Measurements from ENCODE around the gene STK4.

Gene STK4

GRCh38 chr20:45128099-45128498 is 161.8 kb downstream of the STK4 start:
- Histone ChIP-seq H3K4me1 (ENCODE audit: control insufficient read depth, insufficient read depth, low read length, poor library complexity, severe bottlenecking) (no peaks in the 10 kb centered on the region), H3K27me3 (replicated peaks; ENCODE audit: control insufficient read depth, insufficient read depth, low read length, poor library complexity, severe bottlenecking) (no peaks in the 10 kb centered on the region), H3K9me3 (ENCODE audit: control insufficient read depth, low read length) (no peaks in the 10 kb centered on the region), H3K4me3 (ENCODE audit: insufficient read depth, low read depth, low read length, poor library complexity, severe bottlenecking) (no peak overlapping the region), H3K36me3 (ENCODE audit: control insufficient read depth, insufficient read depth, low read length) (no peaks in the 10 kb centered on the region), H3K27ac (ENCODE audit: insufficient read depth, low read length, poor library complexity, severe bottlenecking) (no peak overlapping the region)
- no peak for DNase-seq

Data from effector memory CD4-positive, alpha-beta T cell (primary cell).